Right atrium auricular region (tissue), 2 donors: ENCODE results near the gene DKKL1. TPM values are rescaled to one million over a fixed set of nuclear protein-coding genes. Genes with fewer than 3 reads are reported as not detected.

ENCODE experiments used
- DNase-seq: peaks from one replicate; pipeline ENCODE4 v3.0.0-alpha.2; 2019; ENCODE audit warnings: low spot score
- H3K27ac ChIP-seq, 2 donors: fragments of 200-600 bp; sonication (generic); 1 replicate in 1 of 2; 2 replicates in 1 of 2; pipeline ENCODE4 v1.5.1; 2016 to 2019
- H3K27me3 ChIP-seq, 2 donors: fragments of 200-600 bp; sonication (generic); one replicate each; pipeline versions ENCODE4 v1.5.1 to v1.6.0; 2017 to 2019
- H3K36me3 ChIP-seq: fragments of 200-600 bp; sonication (generic); one replicate; pipeline ENCODE4 v1.5.1; 2016
- H3K4me1 ChIP-seq, 2 donors: fragments of 200-600 bp; sonication (generic); one replicate each; pipeline versions ENCODE4 v1.5.1 to v1.6.0; 2017 to 2019
- H3K4me3 ChIP-seq, 2 donors: fragments of 200-600 bp; sonication (generic); 1 replicate in 1 of 2; 2 replicates in 1 of 2; pipeline ENCODE4 v1.5.1; 2017 to 2019; ENCODE audit warnings: mild to moderate bottlenecking in 1 of 2, moderate library complexity in 1 of 2
- H3K9me3 ChIP-seq, 2 donors: fragments of 200-600 bp; sonication (generic); one replicate each; pipeline ENCODE4 v1.5.1; 2019
- total RNA-seq, 2 donors: library from RNA; depleted of rRNA; stranded (reverse); fragments of >200 nt; gene quantifications; one replicate each; pipeline ENCODE4 v1.1.0, GENCODE V29; 2016
- TF ChIP-seq, protein P1 (sequence below), 2 donors: fragments of 200-600 bp; sonication (generic); IDR thresholded peaks; one replicate each; pipeline ENCODE4 v1.5.1; 2019; ENCODE audit warnings: antibody characterized with exemption in 2 of 2

The DKKL1 gene
- total RNA-seq, 2 donors from 2014 or later = not detected

DNA sequence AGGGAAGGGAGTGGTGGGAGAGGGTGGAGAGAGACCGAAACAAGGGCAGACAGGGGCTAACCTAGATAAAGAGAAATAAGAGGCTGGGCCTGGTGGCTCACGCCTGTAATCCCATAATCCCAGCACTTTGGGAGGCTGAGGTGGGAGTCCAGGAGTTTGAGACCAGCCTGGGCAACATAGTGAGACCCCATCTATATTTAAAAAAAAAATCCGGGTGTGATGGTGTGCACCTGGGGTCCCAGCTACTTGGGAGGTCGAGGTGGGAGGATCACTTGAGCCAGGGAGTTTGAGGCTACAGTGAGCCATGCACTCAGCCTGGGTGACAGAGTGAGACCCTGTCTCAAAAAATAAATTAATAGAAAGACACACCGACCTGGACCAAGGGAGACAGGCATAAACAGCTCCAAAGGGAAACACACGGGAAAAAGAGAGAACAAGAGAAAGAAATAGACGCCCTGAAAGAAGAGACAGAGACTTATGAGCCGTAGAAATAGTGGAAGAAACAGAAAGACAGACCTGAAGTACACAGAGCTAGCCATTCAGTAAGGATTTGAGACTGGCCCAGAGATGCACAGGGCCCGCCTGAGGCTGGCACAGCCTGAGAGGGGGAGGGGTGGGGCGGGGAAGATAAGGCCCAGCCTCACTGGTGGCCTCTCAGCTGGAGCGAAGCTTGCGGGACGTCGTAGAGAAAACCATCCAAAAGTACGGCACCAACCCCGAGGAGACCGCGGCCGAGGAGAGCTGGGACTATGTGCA lies 26.2 kb upstream of the DKKL1 start:
- no peak overlapping the region for H3K4me3 ChIP-seq
- peaks cover 13% of the 10 kb centered on the region for H3K36me3 ChIP-seq
- DNase-seq = no peak
- no peak overlapping the region for H3K27ac ChIP-seq
- H3K27me3 ChIP-seq = no peaks in the 10 kb centered on the region
- no peaks in the 10 kb centered on the region for H3K9me3 ChIP-seq
- H3K4me1 ChIP-seq = peaks cover 5 to 36% of the 10 kb centered on the region in 2 donors
- TF ChIP-seq, protein P1, sequence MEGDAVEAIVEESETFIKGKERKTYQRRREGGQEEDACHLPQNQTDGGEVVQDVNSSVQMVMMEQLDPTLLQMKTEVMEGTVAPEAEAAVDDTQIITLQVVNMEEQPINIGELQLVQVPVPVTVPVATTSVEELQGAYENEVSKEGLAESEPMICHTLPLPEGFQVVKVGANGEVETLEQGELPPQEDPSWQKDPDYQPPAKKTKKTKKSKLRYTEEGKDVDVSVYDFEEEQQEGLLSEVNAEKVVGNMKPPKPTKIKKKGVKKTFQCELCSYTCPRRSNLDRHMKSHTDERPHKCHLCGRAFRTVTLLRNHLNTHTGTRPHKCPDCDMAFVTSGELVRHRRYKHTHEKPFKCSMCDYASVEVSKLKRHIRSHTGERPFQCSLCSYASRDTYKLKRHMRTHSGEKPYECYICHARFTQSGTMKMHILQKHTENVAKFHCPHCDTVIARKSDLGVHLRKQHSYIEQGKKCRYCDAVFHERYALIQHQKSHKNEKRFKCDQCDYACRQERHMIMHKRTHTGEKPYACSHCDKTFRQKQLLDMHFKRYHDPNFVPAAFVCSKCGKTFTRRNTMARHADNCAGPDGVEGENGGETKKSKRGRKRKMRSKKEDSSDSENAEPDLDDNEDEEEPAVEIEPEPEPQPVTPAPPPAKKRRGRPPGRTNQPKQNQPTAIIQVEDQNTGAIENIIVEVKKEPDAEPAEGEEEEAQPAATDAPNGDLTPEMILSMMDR (IDR thresholded peaks at IDR 0.05) = no peak

- Histone ChIP-seq H3K36me3 (peaks cover 20% of the 10 kb centered on the region), H3K4me1 (peaks cover 5 to 36% of the 10 kb centered on the region in 2 donors), H3K27ac (peak overlapping the region; percentile 85 to 91), H3K9me3 (no peaks in the 10 kb centered on the region), H3K4me3 (peak overlapping the region; percentile 35 to 54), H3K27me3 (no peaks in the 10 kb centered on the region)
- TF ChIP-seq, protein P1 (IDR thresholded peaks at IDR 0.05) = no peak
- no peak for DNase-seq
Observed at GRCh38 chr19:49338023-49338677, 25.5 kb upstream of the DKKL1 start.

- peak; percentile 71 for DNase-seq
- peaks cover 22% of the 10 kb centered on the region for H3K36me3 ChIP-seq
- H3K9me3 ChIP-seq = no peaks in the 10 kb centered on the region
- H3K27me3 ChIP-seq = no peaks in the 10 kb centered on the region
- H3K4me3 ChIP-seq = peak overlapping the region; percentile 35 to 54
- peak overlapping the region; percentile 85 to 91 for H3K27ac ChIP-seq
- TF ChIP-seq, protein P1 (IDR thresholded peaks at IDR 0.05) = no peak
- H3K4me1 ChIP-seq = peaks cover 5 to 36% of the 10 kb centered on the region in 2 donors
Observed at GRCh38 chr19:49338691-49339300, 24.9 kb upstream of the DKKL1 start.

DNA sequence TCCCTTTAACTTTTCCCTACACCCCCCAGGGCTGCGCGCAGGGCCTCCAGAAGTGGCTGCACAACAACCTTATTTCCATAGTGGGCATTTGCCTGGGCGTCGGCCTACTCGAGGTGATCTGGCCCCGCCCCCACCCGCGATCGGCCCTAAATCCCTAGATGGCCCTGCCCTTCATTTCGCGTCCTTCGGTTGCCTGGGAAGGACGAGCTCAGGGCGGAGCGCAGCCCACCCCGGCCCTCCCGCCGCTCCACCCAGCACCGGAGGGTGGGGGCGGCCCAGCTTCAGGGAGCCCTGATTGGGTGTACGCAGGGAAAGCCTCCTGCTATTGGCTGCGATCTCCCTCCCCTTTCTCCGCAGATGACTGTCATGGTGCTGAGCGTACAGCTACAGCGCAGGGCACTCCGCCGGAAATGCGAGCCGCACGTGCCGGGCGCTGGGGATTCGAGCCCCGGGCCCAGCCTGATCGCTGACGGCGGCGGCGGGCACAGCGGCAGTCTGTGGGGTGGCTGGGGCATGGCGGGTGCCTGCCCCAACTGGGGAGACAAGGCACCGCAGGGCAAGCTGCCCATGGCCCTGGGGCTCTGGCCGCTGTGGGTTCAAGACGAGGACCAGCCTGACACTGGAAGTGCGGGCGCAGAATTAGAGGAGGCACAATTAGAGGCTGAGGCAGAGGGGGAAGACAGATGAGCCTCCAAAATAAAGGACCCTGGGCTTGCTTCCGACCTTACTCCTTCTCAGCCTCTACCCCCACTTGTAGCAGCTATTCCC lies 24.2 kb upstream of the DKKL1 start:
- no peaks in the 10 kb centered on the region for H3K9me3 ChIP-seq
- no peaks in the 10 kb centered on the region for H3K27me3 ChIP-seq
- peak overlapping the region; percentile 85 to 91 for H3K27ac ChIP-seq
- H3K4me1 ChIP-seq = peaks cover 5 to 36% of the 10 kb centered on the region in 2 donors
- TF ChIP-seq, protein P1 (IDR thresholded peaks at IDR 0.05) = no peak
- DNase-seq = peak; percentile 93
- peak overlapping the region; percentile 40 to 54 for H3K4me3 ChIP-seq
- H3K36me3 ChIP-seq = peaks cover 29% of the 10 kb centered on the region

DNA sequence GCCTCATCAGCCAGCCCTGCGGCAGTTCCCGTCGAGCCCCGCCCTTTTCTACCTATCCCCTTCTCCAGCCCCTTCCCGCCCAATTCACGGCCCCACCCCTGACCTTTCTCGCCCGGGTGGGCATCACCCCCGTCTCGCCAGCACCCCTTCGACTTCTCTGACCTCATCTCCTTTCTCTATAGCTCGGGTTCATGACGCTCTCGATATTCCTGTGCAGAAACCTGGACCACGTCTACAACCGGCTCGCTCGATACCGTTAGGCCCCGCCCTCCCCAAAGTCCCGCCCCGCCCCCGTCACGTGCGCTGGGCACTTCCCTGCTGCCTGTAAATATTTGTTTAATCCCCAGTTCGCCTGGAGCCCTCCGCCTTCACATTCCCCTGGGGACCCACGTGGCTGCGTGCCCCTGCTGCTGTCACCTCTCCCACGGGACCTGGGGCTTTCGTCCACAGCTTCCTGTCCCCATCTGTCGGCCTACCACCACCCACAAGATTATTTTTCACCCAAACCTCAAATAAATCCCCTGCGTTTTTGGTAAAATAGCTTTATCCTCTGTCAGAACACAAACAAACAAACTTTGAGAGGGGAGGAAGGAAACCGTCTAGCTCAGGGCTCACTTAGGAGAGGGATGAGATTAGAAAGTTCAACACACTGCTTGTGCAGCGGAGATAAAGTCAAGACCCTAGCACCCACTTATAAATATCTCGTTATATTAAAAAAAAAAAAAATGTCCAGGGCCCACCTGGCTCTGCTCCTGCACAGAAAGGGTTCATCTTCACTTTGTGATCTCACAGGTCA lies 23.4 kb upstream of the DKKL1 start:
- TF ChIP-seq, protein P1 (IDR thresholded peaks at IDR 0.05) = no peak
- H3K27ac ChIP-seq = peak overlapping the region; percentile 85 to 91
- DNase-seq = peak; percentile 77
- H3K27me3 ChIP-seq = no peaks in the 10 kb centered on the region
- peaks cover 5 to 36% of the 10 kb centered on the region in 2 donors for H3K4me1 ChIP-seq
- H3K9me3 ChIP-seq = no peaks in the 10 kb centered on the region
- H3K36me3 ChIP-seq = peaks cover 37% of the 10 kb centered on the region
- peak overlapping the region; percentile 40 to 54 for H3K4me3 ChIP-seq
